RKO (cell line): ENCODE results near the gene WWTR1.

Experiments
- DNase-seq: peaks from one replicate; pipeline ENCODE4 v3.0.0-alpha.2; 2016; ENCODE audit warnings: low spot score

Gene WWTR1

GRCh38 chr3:149566292-149566975 is 91.4 kb downstream of the WWTR1 start:
- DNase-seq: no peak

- no peak for DNase-seq
These were observed 93.7 kb downstream of the WWTR1 start for GRCh38 chr3:149564079-149564478.

- no peak for DNase-seq
These were observed 94.7 kb downstream of the WWTR1 start for GRCh38 chr3:149563114-149563513.

- no peak for DNase-seq
These were observed 97.2 kb downstream of the WWTR1 start for GRCh38 chr3:149560617-149561016.

- no peak for DNase-seq
These were observed 97.8 kb downstream of the WWTR1 start for GRCh38 chr3:149560001-149560400.

GRCh38 chr3:149559525-149559924 is 98.3 kb downstream of the WWTR1 start:
- DNase-seq: no peak

GRCh38 chr3:149555927-149556326 is 101.9 kb downstream of the WWTR1 start:
- DNase-seq: no peak

- no peak for DNase-seq
These were observed 103.0 kb downstream of the WWTR1 start for GRCh38 chr3:149554826-149555225.

GRCh38 chr3:149553781-149554451 is 103.9 kb downstream of the WWTR1 start:
- DNase-seq: no peak

GRCh38 chr3:149552700-149553099 is 105.1 kb downstream of the WWTR1 start:
- no peak for DNase-seq

- DNase-seq: no peak
These were observed 106.3 kb downstream of the WWTR1 start for GRCh38 chr3:149551500-149551899.

- no peak for DNase-seq
These were observed 109.2 kb downstream of the WWTR1 start for GRCh38 chr3:149548669-149549065.

- DNase-seq: no peak
These were observed 109.7 kb downstream of the WWTR1 start for GRCh38 chr3:149547954-149548668.

- no peak for DNase-seq
These were observed 110.4 kb downstream of the WWTR1 start for GRCh38 chr3:149547413-149547812.

- DNase-seq: no peak
These were observed 112.8 kb downstream of the WWTR1 start for GRCh38 chr3:149545049-149545448.

GRCh38 chr3:149542375-149543312 is 115.2 kb downstream of the WWTR1 start:
- no peak for DNase-seq

GRCh38 chr3:149541091-149541491 is 116.7 kb downstream of the WWTR1 start:
- no peak for DNase-seq

- no peak for DNase-seq
These were observed 119.5 kb downstream of the WWTR1 start for GRCh38 chr3:149538371-149538770.

- DNase-seq: no peak
These were observed 121.4 kb downstream of the WWTR1 start for GRCh38 chr3:149536429-149536828.

GRCh38 chr3:149535333-149535685 is 122.5 kb downstream of the WWTR1 start:
- DNase-seq: no peak

GRCh38 chr3:149534671-149535332 is 123.0 kb downstream of the WWTR1 start:
- DNase-seq: no peak

- no peak for DNase-seq
These were observed 123.7 kb downstream of the WWTR1 start for GRCh38 chr3:149534082-149534481.
